Psoas muscle (tissue), 8 donors: Measurements from ENCODE around the gene GAS2L1. TPM values are rescaled to one million over a fixed set of nuclear protein-coding genes. Genes with fewer than 3 reads are reported as not detected.

Source experiments
- ATAC-seq, 4 donors: fragments of 200-7000 bp; cut with Tn5 transposase; one replicate each; pipeline ENCODE4 v1.9.1; 2020; ENCODE audit warnings: moderate library complexity in 3 of 4, mild to moderate bottlenecking in 2 of 4
- DNase-seq, 2 donors: peaks; one replicate each; pipeline ENCODE4 v3.0.0-alpha.2; 2020
- H3K27ac ChIP-seq: fragments of 200-600 bp; one replicate; pipeline ENCODE4 v1.8.0; 2022
- H3K27me3 ChIP-seq, 3 donors: fragments of 200-600 bp in 1 of 3; one replicate each; pipeline versions ENCODE4 v1.6.1 to v1.8.0; 2013 to 2022; ENCODE audit warnings: low read length in 2 of 3, mild to moderate bottlenecking in 2 of 3, moderate library complexity in 1 of 3; ENCODE audit not compliant: insufficient read depth in 3 of 3
- H3K36me3 ChIP-seq, 2 donors: fragments of 200-600 bp in 1 of 2; one replicate each; pipeline versions ENCODE4 v1.6.1 to v1.8.0; 2013 to 2022; ENCODE audit warnings: low read depth in 1 of 2, mild to moderate bottlenecking in 1 of 2, moderate library complexity in 1 of 2; ENCODE audit not compliant: insufficient read depth in 1 of 2
- H3K4me1 ChIP-seq: fragments of 200-600 bp; one replicate; pipeline ENCODE4 v1.8.0; 2022
- H3K4me3 ChIP-seq: fragments of 200-600 bp; one replicate; pipeline ENCODE4 v1.8.0; 2022; ENCODE audit warnings: mild to moderate bottlenecking
- H3K9me3 ChIP-seq: fragments of 200-600 bp; one replicate; pipeline ENCODE4 v1.8.0; 2022
- CTCF ChIP-seq: fragments of 200-600 bp; IDR thresholded peaks from one replicate; pipeline ENCODE4 v1.8.0; 2022; ENCODE audit warnings: antibody characterized with exemption
- WGBS, 3 donors: extraction: QIAGEN DNeasy Blood & Tissue Kit; methylation state at CpG; one replicate each; pipeline versions ENCODE4 v1.1.6 to v1.1.7; 2013; 5-methylcytosine and 5-hydroxymethylcytosine counted together
- intact Hi-C, 2 donors: fragments of 100-400 bp; cut with DNase I; formaldehyde crosslinking; loops; one replicate each; pipeline versions ENCODE4 v1.11.0 to v1.14.2; 2022
- polyA plus RNA-seq, 3 donors: library from polyadenylated mRNA; stranded (reverse); fragments of 200-250 nt; gene quantifications; one replicate each; pipeline ENCODE4 v1.2.3, GENCODE V29; 2013
- total RNA-seq, 4 donors: library from RNA; stranded (reverse); fragmentation: NEBNext Ultra II Directional in 2 of 4; extraction: Animal tissue kit (Norgen Biotek cat#: 25700) in 2 of 4; gene quantifications; one replicate each; pipeline versions ENCODE4 v1.2.1 to v1.2.4, GENCODE V29; 2021 to 2023
- donor health status: healthy with polysubstance abuse.
- donor health status: DM: no; HTN: no; CAD: no; lungs with moderate emphysema.
- donor health status: Bipolar disorder and iron deficiency.
- donor health status: healthy.
- donor health status: DM: yes; HTN: yes; CAD: no.
- donor health status: DM: no; HTN: no; CAD: no.
- donor health status: DM: no; HTN: no; CAD: no.
- donor health status: DM: yes; HTN: yes; CAD: no.

GAS2L1 gene
- total and polyA plus RNA-seq, 7 donors = 4.6 to 19.8 (median 5.2) TPM

GRCh38 chr22:29260031-29260560 is 46.4 kb upstream of the GAS2L1 start:
- no peak overlapping the region for H3K27ac ChIP-seq
- peaks cover 0 to 34% of the 10 kb centered on the region in 2 donors for H3K36me3 ChIP-seq
- no peaks in the 10 kb centered on the region for H3K27me3 ChIP-seq
- H3K4me1 ChIP-seq = peaks cover 12% of the 10 kb centered on the region
- ATAC-seq (peak in 1 of 4 donors; percentile 16), DNase-seq (no peak)
- intact Hi-C loops = no loop called here
- WGBS, 3 donors = 80 to 89% (median 81%) methylated on average over 12 to 13 of the region's 13 CpGs
- no peak for TF ChIP-seq CTCF
- H3K9me3 ChIP-seq = no peaks in the 10 kb centered on the region
- H3K4me3 ChIP-seq = no peak overlapping the region

- Histone ChIP-seq H3K27me3 (no peaks in the 10 kb centered on the region), H3K36me3 (peaks cover 0 to 40% of the 10 kb centered on the region in 2 donors), H3K4me1 (peaks cover 12% of the 10 kb centered on the region), H3K27ac (no peak overlapping the region), H3K4me3 (no peak overlapping the region), H3K9me3 (no peaks in the 10 kb centered on the region)
- TF ChIP-seq CTCF = no peak
- intact Hi-C loops = no loop called here
- DNase-seq (no peak), ATAC-seq (peak in 3 of 4 donors; percentile 18 to 32 (median 21))
- 59 to 75% (median 68%) methylated on average over 15 to 17 of the region's 17 CpGs for WGBS, 3 donors
Observed at GRCh38 chr22:29260601-29261315, 45.7 kb upstream of the GAS2L1 start.

GRCh38 chr22:29263791-29264276 is 42.6 kb upstream of the GAS2L1 start:
- no peak overlapping the region for H3K4me3 ChIP-seq
- no peaks in the 10 kb centered on the region for H3K9me3 ChIP-seq
- intact Hi-C loops = no loop called here
- peaks cover 0 to 41% of the 10 kb centered on the region in 2 donors for H3K36me3 ChIP-seq
- peak in 1 of 4 donors; percentile 39 for ATAC-seq
- TF ChIP-seq CTCF = no peak
- 36 to 46% (median 46%) methylated on average over 12 to 14 of the region's 14 CpGs for WGBS, 3 donors
- peaks cover 23% of the 10 kb centered on the region for H3K4me1 ChIP-seq
- no peaks in the 10 kb centered on the region for H3K27me3 ChIP-seq
- H3K27ac ChIP-seq = peak overlapping the region; percentile 34
- DNase-seq = no peak

GRCh38 chr22:29265305-29265704 is 41.1 kb upstream of the GAS2L1 start:
- no peak for TF ChIP-seq CTCF
- Histone ChIP-seq H3K36me3 (peaks cover 0 to 34% of the 10 kb centered on the region in 2 donors), H3K9me3 (no peaks in the 10 kb centered on the region), H3K4me3 (no peak overlapping the region), H3K27ac (peak overlapping the region; percentile 100), H3K4me1 (peaks cover 30% of the 10 kb centered on the region), H3K27me3 (no peaks in the 10 kb centered on the region)
- DNase-seq (no peak), ATAC-seq (no peak)
- intact Hi-C loops = loop anchor here in 1 of 2 donors (5.0 kb wide), 1 partner anchor 42 kb away; the partner anchor contains the start of gene GAS2L1
- WGBS, 3 donors = 86 to 95% (median 91%) methylated on average over 7 of the region's 7 CpGs
